GDM1 (cell line): ENCODE results near the gene AXDND1.
"Not testable (repeated sequence)": the region's sequence is repeated elsewhere in the genome, so short reads cannot be mapped to it uniquely, and the experiment has no call there.

Experiments used
- DNase-seq: peaks from one replicate; lab custom pipeline; 2025; lab: John Stamatoyannopoulos, UW

The AXDND1 gene

DNA sequence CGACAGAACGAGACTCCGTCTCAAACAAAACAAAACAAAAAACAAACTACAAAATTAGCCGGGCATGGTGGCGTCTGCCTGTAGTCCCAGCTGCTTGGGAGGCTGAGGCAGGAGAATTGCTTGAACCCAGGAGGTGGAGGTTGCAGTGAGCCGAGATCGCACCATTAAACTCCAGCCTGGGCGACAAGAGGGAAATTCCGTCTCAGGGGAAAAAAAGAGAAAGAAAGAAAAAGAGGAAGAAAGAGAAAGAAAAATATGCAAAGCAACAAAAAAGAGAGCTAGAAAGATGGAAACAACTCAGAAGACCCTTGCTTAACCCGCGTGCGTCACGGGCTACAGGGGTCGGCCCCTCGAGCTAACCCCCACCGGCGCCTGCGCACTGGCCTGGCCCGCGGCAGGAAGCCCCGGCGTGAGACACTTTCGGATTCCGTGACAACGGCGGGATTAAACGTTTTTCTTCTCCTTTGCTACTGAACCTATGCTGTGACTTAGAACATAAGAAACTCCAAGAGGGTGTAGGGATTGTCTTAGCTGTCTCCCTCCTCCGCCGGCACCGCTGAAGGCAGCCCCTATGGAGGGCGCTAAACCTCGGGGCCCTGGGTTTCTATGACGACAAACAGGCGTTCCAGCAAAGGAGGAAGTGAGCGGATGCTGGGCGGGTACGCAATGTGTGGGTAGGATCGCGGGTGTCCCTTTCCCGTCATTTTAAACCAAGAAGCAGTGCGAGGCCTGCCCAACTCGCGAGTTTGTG, at the start of gene AXDND1:
TSS of gene AXDND1 (plus strand) at position 630 of the 751 bp plus-strand sequence. CDS start 539 bp downstream, outside the sequence.
- peak; percentile 86 for DNase-seq

GRCh38 chr1:179318491-179318890, 47.3 kb upstream of the AXDND1 start:
- DNase-seq: no peak

DNA sequence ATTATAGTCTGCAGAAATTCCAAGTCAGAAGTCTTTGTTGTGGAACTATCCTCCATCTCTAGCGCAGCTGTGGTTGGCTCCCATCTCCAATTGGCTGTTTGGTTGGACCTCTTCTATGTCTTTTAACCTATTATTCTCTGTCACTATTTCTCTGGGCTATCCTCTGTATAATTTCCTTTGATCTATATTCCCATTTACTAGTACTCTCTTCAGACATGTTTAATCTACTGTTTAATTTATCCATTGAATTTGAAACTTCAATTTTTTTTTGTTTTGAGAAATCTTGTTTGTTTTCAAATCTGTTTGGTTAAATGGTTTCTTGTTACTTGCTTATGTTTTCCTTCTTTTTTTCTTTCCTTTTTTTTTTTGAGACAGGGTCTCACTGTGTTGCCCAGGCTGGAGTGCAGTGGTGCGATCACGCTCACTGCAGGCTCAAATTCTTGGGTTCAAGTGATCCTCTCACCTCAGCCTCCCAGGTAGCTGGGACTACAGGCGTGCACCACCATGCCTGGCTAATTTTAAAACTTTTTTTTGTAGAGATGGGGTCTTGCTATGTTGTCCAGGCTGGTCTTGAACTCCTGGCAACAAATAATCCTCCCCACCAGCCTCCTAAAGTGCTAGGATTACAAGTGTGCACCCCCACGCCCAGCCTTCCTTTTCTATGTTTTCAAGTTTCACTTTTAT, 44.1 kb upstream of the AXDND1 start:
- no peak for DNase-seq

- DNase-seq: no peak
Observed at GRCh38 chr1:179322557-179322956, 43.2 kb upstream of the AXDND1 start.

- DNase-seq: no peak
Observed at GRCh38 chr1:179323436-179323835, 42.3 kb upstream of the AXDND1 start.

GRCh38 chr1:179325836-179326235, 39.9 kb upstream of the AXDND1 start:
- DNase-seq: no peak

DNA sequence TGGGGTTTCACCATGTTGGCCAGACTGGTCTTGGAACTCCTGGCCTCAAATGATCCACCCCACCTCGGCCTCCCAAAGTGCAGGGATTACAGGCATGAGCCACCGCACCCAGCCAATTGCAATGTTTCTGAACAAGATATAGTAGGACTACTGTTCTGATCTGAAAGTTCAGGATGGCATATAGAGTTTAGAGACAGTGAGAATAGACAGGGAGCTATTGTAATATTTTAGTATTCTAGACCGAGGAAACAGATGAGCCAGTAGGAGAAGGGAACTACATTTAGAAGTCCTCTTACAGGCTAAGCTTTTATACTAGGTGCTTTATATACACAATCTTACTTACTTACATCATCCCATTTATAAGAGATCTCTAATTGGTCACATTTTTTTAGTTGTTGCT, 39.0 kb upstream of the AXDND1 start:
- DNase-seq: no peak

GRCh38 chr1:179327196-179327595, 38.6 kb upstream of the AXDND1 start:
- DNase-seq: no peak

DNA sequence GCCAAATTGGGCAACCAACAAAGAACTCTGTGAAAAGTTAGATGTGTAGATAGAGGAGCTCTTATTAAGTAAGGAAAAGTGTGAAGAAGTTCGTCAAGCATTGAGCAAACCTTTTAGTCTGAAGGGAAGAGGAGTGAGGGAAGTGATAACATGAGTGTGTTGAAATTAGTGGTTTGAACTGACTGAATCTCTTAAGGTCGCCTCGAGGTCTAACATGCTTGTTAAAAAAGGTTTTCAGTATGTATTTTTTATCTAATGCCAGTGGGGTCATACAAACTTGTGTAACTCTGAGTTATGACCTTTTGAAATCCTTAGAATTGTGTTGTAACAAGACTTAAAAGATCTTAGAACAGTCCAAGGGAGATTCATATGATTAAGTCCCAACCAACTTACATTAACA, 38.1 kb upstream of the AXDND1 start:
- no peak for DNase-seq

DNA sequence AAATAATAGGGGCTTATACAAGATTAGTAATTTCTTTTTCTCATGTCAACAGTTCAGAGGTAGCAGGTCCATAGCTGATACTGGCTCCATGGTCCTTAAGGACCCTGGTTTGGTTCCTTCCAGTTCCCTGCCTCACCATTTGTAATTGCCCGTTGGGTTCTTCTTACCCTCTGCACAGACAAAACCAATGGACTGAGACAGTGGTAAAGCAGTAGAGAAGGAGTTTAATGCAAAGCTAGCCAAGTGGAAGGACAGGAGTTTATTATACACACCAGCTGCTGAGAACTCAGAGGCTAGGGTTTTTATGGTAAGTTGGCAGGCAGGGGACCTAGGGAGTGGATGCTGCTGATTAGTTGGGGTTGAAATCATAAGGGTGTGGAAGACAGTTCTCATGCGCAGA, 35.9 kb upstream of the AXDND1 start:
- no peak for DNase-seq

GRCh38 chr1:179334440-179334839, 31.3 kb upstream of the AXDND1 start:
- no peak for DNase-seq

GRCh38 chr1:179337288-179337687, 28.5 kb upstream of the AXDND1 start:
- no peak for DNase-seq

- no peak for DNase-seq
Observed at GRCh38 chr1:179337942-179338560, 27.7 kb upstream of the AXDND1 start.

DNA sequence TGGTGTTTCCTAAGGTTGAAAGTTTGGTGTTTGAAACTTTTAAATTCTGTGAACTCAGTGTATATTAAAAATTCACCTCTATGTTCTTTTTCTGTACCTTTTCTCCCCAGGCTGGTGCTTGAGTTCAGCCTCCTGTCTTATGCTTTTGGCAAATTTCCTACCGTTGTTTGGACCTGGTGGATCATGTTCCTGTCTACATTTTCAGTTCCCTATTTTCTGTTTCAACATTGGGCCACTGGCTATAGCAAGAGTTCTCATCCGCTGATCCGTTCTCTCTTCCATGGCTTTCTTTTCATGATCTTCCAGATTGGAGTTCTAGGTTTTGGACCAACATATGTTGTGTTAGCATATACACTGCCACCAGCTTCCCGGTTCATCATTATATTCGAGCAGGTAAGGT, 24.9 kb upstream of the AXDND1 start:
- DNase-seq: no peak

DNA sequence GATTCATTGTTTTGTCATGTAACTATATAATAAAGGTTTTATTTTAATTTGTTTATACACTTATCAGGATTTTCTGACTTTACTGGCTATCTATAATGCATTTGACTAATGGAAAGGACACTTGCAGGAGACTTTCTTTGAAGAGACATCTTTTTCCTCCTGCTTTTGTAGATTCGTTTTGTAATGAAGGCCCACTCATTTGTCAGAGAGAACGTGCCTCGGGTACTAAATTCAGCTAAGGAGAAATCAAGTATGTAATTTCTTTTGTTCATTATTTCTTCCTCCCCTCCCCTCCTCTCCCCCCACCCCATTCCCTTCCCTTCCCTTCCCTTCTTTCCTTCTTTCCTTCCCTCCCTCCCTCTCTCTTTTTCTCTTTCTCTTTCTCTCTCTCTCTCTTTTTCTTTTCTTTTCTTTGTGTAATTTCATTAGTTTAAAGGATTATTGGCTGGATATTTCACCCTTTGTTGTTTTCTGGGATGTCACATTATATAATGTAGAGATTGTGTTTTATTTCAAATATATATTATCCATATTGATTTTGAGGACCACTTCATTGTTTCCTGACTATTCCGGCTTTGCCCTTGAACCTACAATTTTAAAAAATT, 23.7 kb upstream of the AXDND1 start:
- DNase-seq: no peak

DNA sequence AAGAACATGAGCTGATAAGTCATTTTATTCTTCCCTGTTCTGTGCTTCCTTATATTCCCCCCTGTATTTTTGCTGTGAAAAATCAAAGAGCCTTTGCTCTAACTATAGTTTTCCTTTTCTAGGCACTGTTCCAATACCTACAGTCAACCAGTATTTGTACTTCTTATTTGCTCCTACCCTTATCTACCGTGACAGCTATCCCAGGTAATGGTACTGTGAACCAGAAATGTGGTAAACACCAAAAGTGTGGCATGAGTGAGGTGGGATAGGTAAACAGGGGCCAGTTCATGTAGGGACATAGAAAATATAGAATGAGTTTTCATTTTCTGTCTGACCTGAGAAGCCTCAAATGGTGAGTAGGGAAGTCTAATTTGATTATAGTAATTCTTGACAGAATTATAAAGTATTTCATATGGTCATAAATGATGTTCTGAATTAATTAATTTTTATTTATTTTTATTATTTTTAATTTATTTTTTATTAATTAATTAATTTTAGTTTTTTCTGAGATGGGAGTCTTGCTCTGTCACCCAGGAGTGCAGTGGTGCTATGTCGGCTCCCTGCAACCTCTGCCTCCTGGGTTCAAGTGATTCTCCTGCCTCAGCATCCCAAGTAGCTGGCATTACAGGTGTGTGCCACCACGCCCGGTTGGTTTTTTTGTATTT, 22.9 kb upstream of the AXDND1 start:
- no peak for DNase-seq

DNA sequence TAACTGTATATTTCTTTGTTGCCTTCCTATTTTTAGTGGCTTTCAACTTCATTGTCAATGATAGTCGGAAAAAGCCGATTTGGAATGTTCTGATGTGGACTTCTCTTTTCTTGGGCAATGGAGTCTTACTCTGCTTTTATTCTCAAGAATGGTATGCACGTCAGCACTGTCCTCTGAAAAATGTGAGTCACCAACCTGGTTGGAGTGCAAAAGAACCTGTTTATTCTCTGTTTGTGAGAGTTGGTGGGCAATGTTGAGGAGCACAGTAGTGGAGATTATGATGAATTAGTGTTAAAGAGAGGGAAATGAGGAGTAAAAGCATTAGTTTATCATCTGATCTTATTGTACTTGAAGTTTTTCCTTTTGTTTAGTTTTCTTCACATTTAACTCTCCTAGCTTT, 14.5 kb upstream of the AXDND1 start:
- no peak for DNase-seq

- no peak for DNase-seq
Observed at GRCh38 chr1:179352236-179352635, 13.5 kb upstream of the AXDND1 start.

DNA sequence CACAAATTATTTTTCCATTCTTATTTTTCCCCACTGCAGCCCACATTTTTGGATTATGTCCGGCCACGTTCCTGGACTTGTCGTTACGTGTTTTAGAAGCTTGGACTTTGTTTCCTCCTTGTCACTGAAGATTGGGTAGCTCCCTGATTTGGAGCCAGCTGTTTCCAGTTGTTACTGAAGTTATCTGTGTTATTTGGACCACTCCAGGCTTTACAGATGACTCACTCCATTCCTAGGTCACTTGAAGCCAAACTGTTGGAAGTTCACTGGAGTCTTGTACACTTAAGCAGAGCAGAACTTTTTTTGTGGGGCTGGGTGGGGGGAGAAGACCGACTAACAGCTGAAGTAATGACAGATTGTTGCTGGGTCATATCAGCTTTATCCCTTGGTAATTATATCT, 12.2 kb upstream of the AXDND1 start:
- DNase-seq: no peak

- DNase-seq: not testable (repeated sequence)
Observed at GRCh38 chr1:179361631-179362030, 4.1 kb upstream of the AXDND1 start.

GRCh38 chr1:179366093-179366800, 476 bp downstream of the AXDND1 start:
- no peak for DNase-seq
